PFSK-1 (cell line): ENCODE data around the gene TFPI2.

Source experiments
- POLR2AphosphoS5 ChIP-seq: IDR thresholded peaks from 2 replicates; pipeline ENCODE4 v1.6.1; 2012; ENCODE audit warnings: low read depth, mild to moderate bottlenecking, control low read depth, low read length, moderate library complexity
- TF ChIP-seq, protein P1 (sequence below), 2 experiments: IDR thresholded peaks; 2 replicates each; pipeline versions ENCODE4 v1.6.1 to v1.8.0; 2011 to 2012; ENCODE audit warnings: low read depth in 2 of 2, low read length in 2 of 2, control low read depth in 1 of 2, inconsistent platforms in 1 of 2, mild to moderate bottlenecking in 1 of 2, moderate library complexity in 1 of 2; ENCODE audit not compliant: insufficient read depth in 1 of 2

GRCh38 chr7:93883917-93884345 is 6.6 kb downstream of the TFPI2 start:
- no peak for TF ChIP-seq POLR2AphosphoS5
- TF ChIP-seq, protein P1, sequence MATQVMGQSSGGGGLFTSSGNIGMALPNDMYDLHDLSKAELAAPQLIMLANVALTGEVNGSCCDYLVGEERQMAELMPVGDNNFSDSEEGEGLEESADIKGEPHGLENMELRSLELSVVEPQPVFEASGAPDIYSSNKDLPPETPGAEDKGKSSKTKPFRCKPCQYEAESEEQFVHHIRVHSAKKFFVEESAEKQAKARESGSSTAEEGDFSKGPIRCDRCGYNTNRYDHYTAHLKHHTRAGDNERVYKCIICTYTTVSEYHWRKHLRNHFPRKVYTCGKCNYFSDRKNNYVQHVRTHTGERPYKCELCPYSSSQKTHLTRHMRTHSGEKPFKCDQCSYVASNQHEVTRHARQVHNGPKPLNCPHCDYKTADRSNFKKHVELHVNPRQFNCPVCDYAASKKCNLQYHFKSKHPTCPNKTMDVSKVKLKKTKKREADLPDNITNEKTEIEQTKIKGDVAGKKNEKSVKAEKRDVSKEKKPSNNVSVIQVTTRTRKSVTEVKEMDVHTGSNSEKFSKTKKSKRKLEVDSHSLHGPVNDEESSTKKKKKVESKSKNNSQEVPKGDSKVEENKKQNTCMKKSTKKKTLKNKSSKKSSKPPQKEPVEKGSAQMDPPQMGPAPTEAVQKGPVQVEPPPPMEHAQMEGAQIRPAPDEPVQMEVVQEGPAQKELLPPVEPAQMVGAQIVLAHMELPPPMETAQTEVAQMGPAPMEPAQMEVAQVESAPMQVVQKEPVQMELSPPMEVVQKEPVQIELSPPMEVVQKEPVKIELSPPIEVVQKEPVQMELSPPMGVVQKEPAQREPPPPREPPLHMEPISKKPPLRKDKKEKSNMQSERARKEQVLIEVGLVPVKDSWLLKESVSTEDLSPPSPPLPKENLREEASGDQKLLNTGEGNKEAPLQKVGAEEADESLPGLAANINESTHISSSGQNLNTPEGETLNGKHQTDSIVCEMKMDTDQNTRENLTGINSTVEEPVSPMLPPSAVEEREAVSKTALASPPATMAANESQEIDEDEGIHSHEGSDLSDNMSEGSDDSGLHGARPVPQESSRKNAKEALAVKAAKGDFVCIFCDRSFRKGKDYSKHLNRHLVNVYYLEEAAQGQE (IDR thresholded peaks at IDR 0.05; ENCODE audit: insufficient read depth in 1 of 2, low read depth in 2 of 2, low read length in 2 of 2): no peak
